Upper lobe of right lung (tissue), 1 donor: ENCODE results near the gene ATG14. TPM values are rescaled to one million over a fixed set of nuclear protein-coding genes. Genes with fewer than 3 reads are reported as not detected.

Experiments used
- ATAC-seq: fragments of 200-7000 bp; cut with Tn5 transposase; one replicate; pipeline ENCODE4 v1.9.1; 2020; ENCODE audit warnings: mild to moderate bottlenecking, moderate library complexity
- DNase-seq: peaks from one replicate; pipeline ENCODE4 v3.0.0-alpha.2; 2020
- H3K27ac ChIP-seq: fragments of 200-600 bp; one replicate; pipeline ENCODE4 v1.8.0; 2022
- H3K27me3 ChIP-seq: fragments of 200-600 bp; one replicate; pipeline ENCODE4 v1.8.0; 2022; ENCODE audit warnings: mild to moderate bottlenecking
- H3K36me3 ChIP-seq: fragments of 200-600 bp; one replicate; pipeline ENCODE4 v1.8.0; 2022
- H3K4me1 ChIP-seq: fragments of 200-600 bp; one replicate; pipeline ENCODE4 v1.8.0; 2022
- H3K4me3 ChIP-seq: fragments of 200-600 bp; one replicate; pipeline ENCODE4 v1.8.0; 2022; ENCODE audit warnings: mild to moderate bottlenecking
- H3K9me3 ChIP-seq: fragments of 200-600 bp; one replicate; pipeline ENCODE4 v1.8.0; 2022
- intact Hi-C: fragments of 100-400 bp; cut with DNase I; formaldehyde crosslinking; loops from one replicate; pipeline ENCODE4 v1.11.0; 2022
- total RNA-seq: library from RNA; stranded (reverse); fragmentation: NEBNext Ultra II Directional; extraction: Animal tissue kit (Norgen Biotek cat#: 25700); gene quantifications from one replicate; pipeline ENCODE4 v1.2.1, GENCODE V29; 2021
- TF ChIP-seq, protein P1 (sequence below): fragments of 200-600 bp; IDR thresholded peaks from one replicate; pipeline ENCODE4 v1.8.0; 2022; ENCODE audit warnings: antibody characterized with exemption
- donor health status: DM: no; HTN: yes; CAD: no; lungs with severe emphysema.

Gene ATG14
- total RNA-seq, 1 donor from 2014 or later: 10.3 TPM

DNA sequence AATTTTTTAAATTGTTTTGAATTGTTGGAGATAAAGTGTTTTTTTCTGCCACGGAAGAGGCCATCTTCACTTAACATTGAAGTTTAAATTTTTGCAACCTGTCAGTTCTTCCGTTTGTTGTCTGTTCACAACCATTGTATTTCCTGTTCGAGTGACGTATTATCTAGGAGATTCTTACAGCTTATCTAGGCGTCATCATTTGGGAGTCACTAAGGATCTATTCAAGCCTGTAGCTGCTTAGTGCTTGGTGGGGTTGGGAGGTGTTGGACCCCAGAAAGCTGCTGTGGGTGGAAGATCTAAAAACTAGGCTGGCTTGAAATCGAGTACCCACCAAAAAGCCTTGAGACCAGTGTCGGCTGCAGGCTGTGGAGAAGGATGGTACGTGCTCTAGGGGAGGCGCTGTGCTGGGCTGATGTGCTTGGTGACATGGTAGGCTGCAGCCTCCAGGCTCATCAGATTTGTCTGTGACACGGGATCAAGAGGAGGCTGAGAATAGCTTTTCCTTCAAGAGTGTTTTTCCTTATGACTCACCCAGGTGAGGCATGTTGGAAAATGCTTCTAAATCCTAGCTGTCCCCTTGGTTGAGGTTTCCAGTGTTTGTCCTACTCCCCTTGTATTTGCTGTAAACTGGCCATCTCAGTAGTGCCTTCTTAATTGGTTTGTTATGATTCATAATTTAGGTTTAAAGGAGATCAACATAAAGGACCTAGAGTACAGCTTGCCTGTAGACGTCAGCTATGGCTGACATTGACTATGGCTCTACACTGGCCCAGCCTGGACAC lies 57.8 kb downstream of the ATG14 start:
- TF ChIP-seq, protein P1, sequence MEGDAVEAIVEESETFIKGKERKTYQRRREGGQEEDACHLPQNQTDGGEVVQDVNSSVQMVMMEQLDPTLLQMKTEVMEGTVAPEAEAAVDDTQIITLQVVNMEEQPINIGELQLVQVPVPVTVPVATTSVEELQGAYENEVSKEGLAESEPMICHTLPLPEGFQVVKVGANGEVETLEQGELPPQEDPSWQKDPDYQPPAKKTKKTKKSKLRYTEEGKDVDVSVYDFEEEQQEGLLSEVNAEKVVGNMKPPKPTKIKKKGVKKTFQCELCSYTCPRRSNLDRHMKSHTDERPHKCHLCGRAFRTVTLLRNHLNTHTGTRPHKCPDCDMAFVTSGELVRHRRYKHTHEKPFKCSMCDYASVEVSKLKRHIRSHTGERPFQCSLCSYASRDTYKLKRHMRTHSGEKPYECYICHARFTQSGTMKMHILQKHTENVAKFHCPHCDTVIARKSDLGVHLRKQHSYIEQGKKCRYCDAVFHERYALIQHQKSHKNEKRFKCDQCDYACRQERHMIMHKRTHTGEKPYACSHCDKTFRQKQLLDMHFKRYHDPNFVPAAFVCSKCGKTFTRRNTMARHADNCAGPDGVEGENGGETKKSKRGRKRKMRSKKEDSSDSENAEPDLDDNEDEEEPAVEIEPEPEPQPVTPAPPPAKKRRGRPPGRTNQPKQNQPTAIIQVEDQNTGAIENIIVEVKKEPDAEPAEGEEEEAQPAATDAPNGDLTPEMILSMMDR: no peak
- Histone ChIP-seq H3K36me3 (peaks cover 31% of the 10 kb centered on the region), H3K4me1 (no peaks in the 10 kb centered on the region), H3K27ac (no peak overlapping the region), H3K27me3 (no peaks in the 10 kb centered on the region), H3K4me3 (no peak overlapping the region), H3K9me3 (no peaks in the 10 kb centered on the region)
- no peak for DNase-seq
- ATAC-seq: no peak
- intact Hi-C loops: no loop called here

DNA sequence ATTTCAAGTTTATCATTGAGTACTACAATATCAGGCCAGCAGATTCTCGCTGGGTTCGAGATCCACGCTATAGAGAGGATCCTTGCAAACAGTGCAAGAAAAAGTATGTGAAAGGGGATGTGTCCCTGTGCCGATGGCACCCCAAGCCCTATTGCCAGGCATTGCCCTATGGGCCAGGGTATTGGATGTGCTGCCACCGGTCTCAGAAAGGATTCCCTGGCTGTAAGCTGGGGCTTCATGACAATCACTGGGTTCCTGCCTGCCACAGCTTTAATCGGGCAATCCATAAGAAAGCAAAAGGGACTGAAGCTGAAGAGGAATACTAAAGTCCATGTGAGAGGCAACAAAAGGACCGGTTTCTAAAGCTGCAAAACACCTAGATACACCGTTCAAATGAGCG lies 59.4 kb downstream of the ATG14 start:
- ATAC-seq: no peak
- H3K27ac ChIP-seq: no peak overlapping the region
- no peaks in the 10 kb centered on the region for H3K9me3 ChIP-seq
- no peaks in the 10 kb centered on the region for H3K4me1 ChIP-seq
- no peak for DNase-seq
- peaks cover 31% of the 10 kb centered on the region for H3K36me3 ChIP-seq
- intact Hi-C loops: no loop called here
- no peaks in the 10 kb centered on the region for H3K27me3 ChIP-seq
- TF ChIP-seq, protein P1: no peak
- H3K4me3 ChIP-seq: no peak overlapping the region

DNA sequence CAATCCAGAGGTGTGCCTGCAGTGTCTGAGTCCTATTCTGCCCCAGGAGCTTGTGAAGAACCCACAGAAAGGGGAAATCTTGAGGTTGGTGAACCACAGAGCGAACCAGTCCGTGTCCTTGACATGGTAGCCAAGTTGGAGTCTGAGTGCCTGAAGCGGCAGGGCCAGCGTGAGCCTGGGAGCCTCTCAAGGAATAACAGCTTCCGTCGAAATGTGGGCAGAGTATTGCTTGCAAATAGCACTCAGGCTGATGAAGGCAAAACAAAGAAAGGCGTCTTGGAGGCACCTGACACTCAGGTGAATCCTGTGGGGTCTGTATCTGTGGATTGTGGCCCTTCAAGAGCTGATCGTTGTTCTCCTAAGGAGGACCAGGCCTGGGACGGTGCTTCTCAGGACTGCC lies 60.5 kb downstream of the ATG14 start:
- Histone ChIP-seq H3K27ac (no peak overlapping the region), H3K36me3 (peaks cover 31% of the 10 kb centered on the region), H3K9me3 (no peaks in the 10 kb centered on the region), H3K4me1 (no peaks in the 10 kb centered on the region), H3K27me3 (no peaks in the 10 kb centered on the region), H3K4me3 (no peak overlapping the region)
- TF ChIP-seq, protein P1: no peak
- intact Hi-C loops: no loop called here
- ATAC-seq (no peak), DNase-seq (no peak)

DNA sequence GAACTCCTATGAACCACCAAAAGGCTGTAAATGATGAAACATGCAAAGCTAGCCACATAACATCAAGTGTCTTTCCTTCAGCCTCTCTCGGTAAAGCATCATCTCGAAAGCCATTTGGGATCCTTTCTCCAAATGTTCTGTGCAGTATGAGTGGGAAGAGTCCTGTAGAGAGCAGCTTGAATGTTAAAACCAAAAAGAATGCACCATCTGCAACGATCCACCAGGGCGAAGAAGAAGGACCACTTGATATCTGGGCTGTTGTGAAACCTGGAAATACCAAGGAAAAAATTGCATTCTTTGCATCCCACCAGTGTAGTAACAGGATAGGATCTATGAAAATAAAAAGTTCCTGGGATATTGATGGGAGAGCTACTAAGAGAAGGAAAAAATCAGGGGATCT lies 61.2 kb downstream of the ATG14 start:
- Histone ChIP-seq H3K4me3 (no peak overlapping the region), H3K36me3 (peaks cover 31% of the 10 kb centered on the region), H3K4me1 (no peaks in the 10 kb centered on the region), H3K27me3 (no peaks in the 10 kb centered on the region), H3K27ac (no peak overlapping the region), H3K9me3 (no peaks in the 10 kb centered on the region)
- ATAC-seq (no peak), DNase-seq (no peak)
- intact Hi-C loops: no loop called here
- TF ChIP-seq, protein P1: no peak

DNA sequence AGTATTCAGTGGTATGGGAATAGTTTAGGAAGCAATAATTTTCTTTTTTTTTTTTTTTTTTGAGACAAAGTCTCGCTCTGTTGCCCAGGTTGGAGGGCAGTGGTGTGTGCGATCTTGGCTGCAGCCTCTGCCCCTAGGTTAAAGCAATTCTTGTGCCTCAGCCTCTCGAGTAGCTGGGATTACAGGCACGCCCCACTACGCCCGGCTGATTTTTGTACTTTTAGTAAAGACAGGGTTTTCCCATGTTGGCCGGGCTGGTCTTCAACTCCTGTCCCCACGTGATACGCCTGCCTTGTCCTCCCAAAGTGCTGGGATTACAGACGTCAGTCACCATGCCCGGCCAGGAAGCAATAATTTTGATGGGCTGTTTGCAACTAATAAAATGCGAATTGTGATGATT lies 62.1 kb downstream of the ATG14 start:
- H3K9me3 ChIP-seq: no peaks in the 10 kb centered on the region
- intact Hi-C loops: no loop called here
- H3K27me3 ChIP-seq: no peaks in the 10 kb centered on the region
- ATAC-seq (no peak), DNase-seq (no peak)
- H3K27ac ChIP-seq: no peak overlapping the region
- no peaks in the 10 kb centered on the region for H3K4me1 ChIP-seq
- H3K36me3 ChIP-seq: peaks cover 31% of the 10 kb centered on the region
- H3K4me3 ChIP-seq: no peak overlapping the region
- TF ChIP-seq, protein P1: no peak
